ENCODE measurements around the gene ARFGEF3.

The ARFGEF3 gene

GRCh38 chr6:138250513-138251247 is 88.9 kb downstream of the ARFGEF3 start:
- no peak for DNase-seq
- Mint-ChIP-seq H3K36me3 (ENCODE audit: low read depth) (no peaks in the 10 kb centered on the region), H3K4me1 (ENCODE audit: low read depth) (no peaks in the 10 kb centered on the region), H3K9me3 (no peaks in the 10 kb centered on the region), H3K4me3 (no peak overlapping the region), H3K27ac (no peak overlapping the region), H3K27me3 (peaks cover 3% of the 10 kb centered on the region)

- Mint-ChIP-seq H3K36me3 (ENCODE audit: low read depth) (no peaks in the 10 kb centered on the region), H3K27me3 (peaks cover 12% of the 10 kb centered on the region), H3K4me1 (ENCODE audit: low read depth) (no peaks in the 10 kb centered on the region), H3K9me3 (no peaks in the 10 kb centered on the region), H3K4me3 (no peak overlapping the region), H3K27ac (no peak overlapping the region)
- DNase-seq = no peak
Observed at GRCh38 chr6:138253731-138254130, 92.0 kb downstream of the ARFGEF3 start.

GRCh38 chr6:138255443-138255842 is 93.7 kb downstream of the ARFGEF3 start:
- no peaks in the 10 kb centered on the region for H3K9me3 Mint-ChIP-seq
- DNase-seq = no peak
- H3K27ac Mint-ChIP-seq = no peak overlapping the region
- no peaks in the 10 kb centered on the region for H3K4me1 Mint-ChIP-seq (ENCODE audit: low read depth)
- H3K36me3 Mint-ChIP-seq (ENCODE audit: low read depth) = no peaks in the 10 kb centered on the region
- H3K4me3 Mint-ChIP-seq = no peak overlapping the region
- peaks cover 22% of the 10 kb centered on the region for H3K27me3 Mint-ChIP-seq

- H3K36me3 Mint-ChIP-seq (ENCODE audit: low read depth) = no peaks in the 10 kb centered on the region
- peaks cover 27% of the 10 kb centered on the region for H3K27me3 Mint-ChIP-seq
- H3K4me3 Mint-ChIP-seq = no peak overlapping the region
- no peaks in the 10 kb centered on the region for H3K9me3 Mint-ChIP-seq
- no peak overlapping the region for H3K27ac Mint-ChIP-seq
- no peaks in the 10 kb centered on the region for H3K4me1 Mint-ChIP-seq (ENCODE audit: low read depth)
- DNase-seq = no peak
Observed at GRCh38 chr6:138257638-138258040, 95.9 kb downstream of the ARFGEF3 start.

GRCh38 chr6:138258197-138258596 is 96.5 kb downstream of the ARFGEF3 start:
- H3K27ac Mint-ChIP-seq = no peak overlapping the region
- no peaks in the 10 kb centered on the region for H3K36me3 Mint-ChIP-seq (ENCODE audit: low read depth)
- H3K27me3 Mint-ChIP-seq = peaks cover 32% of the 10 kb centered on the region
- H3K4me3 Mint-ChIP-seq = no peak overlapping the region
- no peak for DNase-seq
- H3K4me1 Mint-ChIP-seq (ENCODE audit: low read depth) = no peaks in the 10 kb centered on the region
- H3K9me3 Mint-ChIP-seq = no peaks in the 10 kb centered on the region

- no peak overlapping the region for H3K27ac Mint-ChIP-seq
Observed at GRCh38 chr6:138258991-138259390, 97.3 kb downstream of the ARFGEF3 start.

GRCh38 chr6:138261116-138261780 is 99.5 kb downstream of the ARFGEF3 start:
- Mint-ChIP-seq H3K4me3 (no peak overlapping the region), H3K36me3 (ENCODE audit: low read depth) (no peaks in the 10 kb centered on the region), H3K9me3 (no peaks in the 10 kb centered on the region), H3K4me1 (ENCODE audit: low read depth) (no peaks in the 10 kb centered on the region), H3K27me3 (peaks cover 29% of the 10 kb centered on the region), H3K27ac (no peak overlapping the region)
- DNase-seq = no peak

More at GRCh38 chr6:138258991-138259390, 97.3 kb downstream of the ARFGEF3 start:
- DNase-seq = no peak
- H3K4me1 Mint-ChIP-seq (ENCODE audit: low read depth) = no peaks in the 10 kb centered on the region
- H3K36me3 Mint-ChIP-seq (ENCODE audit: low read depth) = no peaks in the 10 kb centered on the region
- no peak overlapping the region for H3K4me3 Mint-ChIP-seq
- peaks cover 34% of the 10 kb centered on the region for H3K27me3 Mint-ChIP-seq
- H3K9me3 Mint-ChIP-seq = no peaks in the 10 kb centered on the region

- Mint-ChIP-seq H3K9me3 (no peaks in the 10 kb centered on the region), H3K4me3 (no peak overlapping the region), H3K36me3 (ENCODE audit: low read depth) (no peaks in the 10 kb centered on the region), H3K4me1 (ENCODE audit: low read depth) (no peaks in the 10 kb centered on the region), H3K27me3 (peaks cover 30% of the 10 kb centered on the region), H3K27ac (no peak overlapping the region)
- DNase-seq = no peak
Observed at GRCh38 chr6:138263963-138264362, 102.2 kb downstream of the ARFGEF3 start.

- H3K36me3 Mint-ChIP-seq (ENCODE audit: low read depth) = no peaks in the 10 kb centered on the region
- H3K27ac Mint-ChIP-seq = no peak overlapping the region
- H3K4me3 Mint-ChIP-seq = no peak overlapping the region
- H3K27me3 Mint-ChIP-seq = peaks cover 30% of the 10 kb centered on the region
- no peak for DNase-seq
- H3K9me3 Mint-ChIP-seq = no peaks in the 10 kb centered on the region
- no peaks in the 10 kb centered on the region for H3K4me1 Mint-ChIP-seq (ENCODE audit: low read depth)
Observed at GRCh38 chr6:138264372-138264880, 102.7 kb downstream of the ARFGEF3 start.

- Mint-ChIP-seq H3K27me3 (peaks cover 22% of the 10 kb centered on the region), H3K36me3 (ENCODE audit: low read depth) (no peaks in the 10 kb centered on the region), H3K27ac (no peak overlapping the region), H3K4me1 (ENCODE audit: low read depth) (no peaks in the 10 kb centered on the region), H3K4me3 (no peak overlapping the region), H3K9me3 (no peaks in the 10 kb centered on the region)
- no peak for DNase-seq
Observed at GRCh38 chr6:138266095-138266494, 104.4 kb downstream of the ARFGEF3 start.

GRCh38 chr6:138267971-138268895 is 106.5 kb downstream of the ARFGEF3 start:
- DNase-seq = no peak
- no peaks in the 10 kb centered on the region for H3K36me3 Mint-ChIP-seq (ENCODE audit: low read depth)
- no peak overlapping the region for H3K27ac Mint-ChIP-seq
- no peak overlapping the region for H3K4me3 Mint-ChIP-seq
- H3K9me3 Mint-ChIP-seq = no peaks in the 10 kb centered on the region
- no peaks in the 10 kb centered on the region for H3K4me1 Mint-ChIP-seq (ENCODE audit: low read depth)
- H3K27me3 Mint-ChIP-seq = peaks cover 13% of the 10 kb centered on the region

- no peak for DNase-seq
- H3K4me3 Mint-ChIP-seq = no peak overlapping the region
- H3K9me3 Mint-ChIP-seq = no peaks in the 10 kb centered on the region
- H3K27me3 Mint-ChIP-seq = peaks cover 7% of the 10 kb centered on the region
- H3K4me1 Mint-ChIP-seq (ENCODE audit: low read depth) = no peaks in the 10 kb centered on the region
- H3K27ac Mint-ChIP-seq = no peak overlapping the region
- no peaks in the 10 kb centered on the region for H3K36me3 Mint-ChIP-seq (ENCODE audit: low read depth)
Observed at GRCh38 chr6:138271451-138271850, 109.7 kb downstream of the ARFGEF3 start.

- Mint-ChIP-seq H3K36me3 (ENCODE audit: low read depth) (no peaks in the 10 kb centered on the region), H3K4me1 (ENCODE audit: low read depth) (no peaks in the 10 kb centered on the region), H3K27ac (no peak overlapping the region), H3K9me3 (no peaks in the 10 kb centered on the region), H3K4me3 (no peak overlapping the region), H3K27me3 (peaks cover 5% of the 10 kb centered on the region)
- DNase-seq = no peak
Observed at GRCh38 chr6:138272533-138273315, 111.0 kb downstream of the ARFGEF3 start.

- no peaks in the 10 kb centered on the region for H3K4me1 Mint-ChIP-seq (ENCODE audit: low read depth)
- no peaks in the 10 kb centered on the region for H3K27me3 Mint-ChIP-seq
- H3K27ac Mint-ChIP-seq = no peak overlapping the region
- H3K9me3 Mint-ChIP-seq = no peaks in the 10 kb centered on the region
- DNase-seq = no peak
- H3K4me3 Mint-ChIP-seq = no peak overlapping the region
- H3K36me3 Mint-ChIP-seq (ENCODE audit: low read depth) = no peaks in the 10 kb centered on the region
Observed at GRCh38 chr6:138275976-138276375, 114.2 kb downstream of the ARFGEF3 start.

Measured in activated T-cell treated with anti-CD3 and anti-CD28 coated beads, Interleukin-2, amount 50 U/mL, for 24 hours (primary cell).